SHP77 treated with DMSO at 0.1 percent for 48 hours (cell line): ENCODE measurements around the gene MXRA8.

Experiments used
- DNase-seq: peaks from one replicate; lab custom pipeline; 2025; lab: John Stamatoyannopoulos, UW

The MXRA8 gene

GRCh38 chr1:1349256-1350012, 8.9 kb downstream of the MXRA8 start, which contains the start of gene DVL1:
DVL1 (minus strand) TSS chr1:1349418; CDS start chr1:1349065, 353 bp downstream.
- DNase-seq = no peak

DNA sequence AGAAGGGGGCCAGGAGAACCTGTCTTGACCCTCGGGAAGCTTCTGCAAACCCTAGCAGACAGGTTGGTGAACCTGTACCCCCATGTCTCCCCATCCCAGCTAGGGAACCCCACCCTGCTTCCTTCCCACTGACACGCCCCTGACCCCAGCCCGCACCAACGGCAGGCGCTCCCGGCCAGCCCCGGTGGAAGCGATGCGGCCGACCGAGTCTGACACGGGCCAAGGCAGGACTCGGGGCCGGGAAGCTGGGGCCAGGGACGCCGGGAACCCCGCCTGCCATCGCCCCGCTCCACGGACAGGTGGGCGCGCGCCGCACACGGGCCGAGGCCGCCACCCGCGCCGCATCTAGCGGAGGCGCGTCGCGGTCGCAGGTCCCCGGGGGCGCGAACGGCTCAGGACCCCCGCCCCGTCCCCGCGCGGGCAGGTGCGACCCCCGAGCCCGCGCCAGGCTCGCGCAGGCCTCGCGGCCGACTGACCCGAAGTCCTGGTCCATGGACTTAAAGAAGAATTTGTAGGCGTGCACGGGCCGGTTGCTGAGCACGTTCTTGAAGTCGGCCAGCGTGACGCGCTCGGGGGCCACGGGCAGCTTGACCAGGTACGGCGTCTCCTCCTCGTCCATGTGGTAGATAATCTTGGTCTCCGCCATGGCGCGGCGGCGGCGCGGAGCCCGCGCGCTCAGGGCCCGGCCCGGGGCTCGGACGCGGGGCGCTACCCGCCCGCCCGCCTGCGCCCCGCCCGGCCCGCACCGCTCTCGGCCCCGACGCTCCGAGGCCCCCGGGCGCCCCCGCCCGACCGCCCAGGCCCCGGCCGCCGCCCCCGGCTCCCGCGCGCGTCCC, 9.7 kb downstream of the MXRA8 start:
- DNase-seq = no peak

DNA sequence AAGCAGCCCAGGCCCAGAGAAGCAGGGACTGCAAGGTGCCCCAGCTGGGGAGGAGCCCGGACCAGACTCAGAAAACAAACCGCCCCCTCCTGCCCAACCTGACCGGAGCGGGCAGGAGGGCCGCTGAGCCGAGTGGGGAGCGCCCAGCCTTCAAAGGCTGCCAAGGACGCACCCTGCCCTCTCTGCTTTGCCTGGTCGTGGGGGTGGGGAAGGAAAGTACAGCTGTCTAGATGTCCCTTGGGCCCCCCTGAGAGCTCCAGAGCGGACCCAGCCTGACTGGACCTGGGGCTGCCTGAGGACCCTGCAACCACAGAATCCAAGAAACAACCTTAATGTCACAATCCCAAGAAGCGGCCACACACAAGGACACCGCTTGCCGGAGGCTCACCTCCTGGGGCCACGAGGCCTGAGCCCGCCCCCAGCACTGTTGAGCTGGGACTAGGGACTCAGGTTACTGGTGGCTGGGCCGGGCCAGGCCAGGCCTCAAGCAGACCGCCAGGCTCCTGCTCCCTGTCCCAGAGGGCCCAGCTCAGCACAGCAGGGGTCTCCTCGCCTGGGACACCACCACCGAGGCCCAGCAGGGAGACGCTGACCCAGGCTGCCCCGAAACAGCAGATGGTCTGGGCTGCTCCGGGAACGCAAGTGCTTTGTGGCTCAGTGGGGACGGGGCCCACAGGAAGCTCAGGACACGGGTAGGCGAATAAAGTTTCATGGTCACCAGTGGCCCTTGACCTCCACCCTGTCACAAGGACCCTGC, 10.5 kb downstream of the MXRA8 start:
- DNase-seq = no peak

- DNase-seq = no peak
These were observed 11.2 kb downstream of the MXRA8 start for GRCh38 chr1:1347026-1347595.

DNA sequence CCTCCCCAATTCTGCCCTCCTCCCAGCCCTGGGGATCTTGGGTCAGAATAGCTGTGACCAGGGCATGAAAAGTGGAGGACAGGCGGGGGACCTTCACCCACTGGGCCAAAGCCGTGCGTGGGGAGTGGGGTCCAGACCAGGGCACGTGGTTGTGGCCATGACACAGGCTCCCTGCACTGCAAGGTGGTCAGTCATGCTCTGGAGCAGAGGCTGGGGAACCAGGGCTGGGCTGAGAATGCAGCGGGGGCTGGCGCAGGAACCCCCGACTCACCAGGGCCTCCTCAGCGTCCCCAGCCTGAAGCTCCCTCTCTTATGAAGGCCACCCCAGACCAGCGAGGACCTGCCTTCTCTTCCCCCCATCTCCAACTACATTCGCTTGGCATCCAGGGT, 11.9 kb downstream of the MXRA8 start:
- DNase-seq = no peak

- DNase-seq = no peak
These were observed 12.4 kb downstream of the MXRA8 start for GRCh38 chr1:1345860-1346500.

DNA sequence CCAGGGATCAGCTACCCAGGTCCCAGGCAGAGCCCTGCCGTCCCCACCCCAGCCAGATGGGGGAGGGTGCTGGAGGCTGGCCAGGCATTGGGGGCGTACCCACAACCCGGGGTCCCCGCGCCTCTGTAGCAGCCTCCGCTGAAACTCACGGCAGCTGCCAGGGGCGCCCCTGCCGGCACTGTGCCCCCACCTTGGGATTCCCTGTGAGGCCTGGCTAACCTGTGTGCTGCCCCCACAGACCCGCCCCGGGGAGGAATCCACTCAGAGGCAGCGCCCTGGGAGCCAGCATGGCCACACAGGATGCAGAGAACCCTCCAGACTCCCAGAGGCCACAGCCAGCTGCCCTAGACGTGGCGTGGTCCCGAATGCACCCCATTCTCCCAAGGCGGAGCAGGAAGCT, 13.0 kb downstream of the MXRA8 start:
- no peak for DNase-seq

- no peak for DNase-seq
These were observed 13.5 kb downstream of the MXRA8 start for GRCh38 chr1:1344655-1345361.

- DNase-seq = no peak
These were observed 14.4 kb downstream of the MXRA8 start for GRCh38 chr1:1343811-1344421.

DNA sequence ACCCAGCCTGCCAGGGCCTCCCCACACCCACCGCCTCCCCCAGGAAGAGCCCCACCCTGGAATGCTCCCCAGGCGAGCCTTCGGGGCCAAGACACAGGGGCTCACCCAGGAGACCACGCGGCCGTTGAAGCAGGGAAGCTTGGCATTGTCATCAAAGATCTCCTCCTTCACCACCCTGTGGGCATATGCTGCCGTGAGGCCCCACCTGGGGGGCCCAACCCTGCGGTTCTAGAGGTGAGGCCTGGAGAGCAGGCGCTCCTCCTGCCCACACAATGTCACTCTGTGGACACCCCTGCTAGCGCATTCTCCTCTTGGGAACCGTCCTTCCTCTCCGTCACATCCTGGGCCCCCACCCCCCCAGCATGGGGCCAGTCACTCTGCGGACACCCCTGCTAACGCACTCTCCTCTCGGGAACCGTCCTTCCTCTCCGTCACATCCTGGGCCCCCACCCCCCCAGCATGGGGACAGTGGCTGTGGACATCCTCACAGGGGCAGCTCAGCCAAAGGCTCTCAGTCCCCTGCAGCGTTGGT, 15.7 kb downstream of the MXRA8 start:
- DNase-seq = no peak

GRCh38 chr1:1342061-1342562, 16.2 kb downstream of the MXRA8 start:
- no peak for DNase-seq

GRCh38 chr1:1341549-1342021, 16.8 kb downstream of the MXRA8 start:
- DNase-seq = no peak

DNA sequence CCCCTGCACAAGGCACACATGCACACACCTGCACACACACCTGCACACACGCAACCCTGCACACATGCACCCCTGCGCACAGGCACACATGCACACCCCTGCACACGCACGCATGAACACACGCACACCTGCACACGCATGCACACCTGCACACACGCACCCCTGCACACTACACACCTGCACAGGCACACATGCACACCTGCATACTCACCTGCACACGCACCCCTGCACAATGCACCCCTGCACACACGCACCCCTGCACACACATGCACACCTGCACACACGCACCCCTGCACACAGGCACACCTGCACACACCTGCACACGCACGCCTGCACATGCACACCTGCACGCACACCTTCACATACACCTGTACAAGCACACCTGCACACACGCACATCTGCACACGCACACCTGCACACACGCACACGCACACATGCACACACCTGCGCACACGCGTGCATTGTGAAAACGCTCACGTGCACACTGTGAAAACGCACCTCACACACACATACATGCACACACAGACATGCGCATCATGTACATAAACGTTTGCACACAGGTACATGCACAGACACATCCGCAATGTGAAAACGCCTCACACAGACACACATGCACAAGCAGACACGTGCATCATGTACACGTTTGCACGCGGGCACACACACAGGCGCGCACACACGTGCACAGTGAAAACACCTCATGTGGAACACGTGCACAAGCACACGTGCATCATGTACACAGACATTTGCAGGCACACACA, 17.4 kb downstream of the MXRA8 start:
- DNase-seq = no peak

GRCh38 chr1:1340185-1340584, 18.2 kb downstream of the MXRA8 start:
- no peak for DNase-seq

- DNase-seq = no peak
These were observed 20.1 kb downstream of the MXRA8 start for GRCh38 chr1:1338278-1338677.

DNA sequence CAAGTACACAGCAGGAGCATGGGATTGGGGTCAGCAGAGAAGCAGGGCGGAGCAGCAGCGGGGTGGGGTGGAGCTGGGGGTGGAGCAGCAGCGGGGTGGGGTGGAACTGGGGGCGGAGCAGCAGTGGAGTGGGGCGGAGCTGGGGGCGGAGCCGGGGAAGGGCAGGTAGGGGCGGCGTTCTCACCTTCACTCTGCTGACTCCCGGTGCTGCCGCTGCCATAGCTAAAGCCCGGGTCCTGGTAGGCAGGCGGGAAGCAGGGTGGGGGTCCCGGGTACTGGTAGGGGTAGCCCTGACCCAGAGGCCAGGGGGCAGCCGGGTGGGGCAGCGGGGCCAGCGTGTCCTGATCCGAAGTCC, 20.6 kb downstream of the MXRA8 start:
- DNase-seq = no peak

DNA sequence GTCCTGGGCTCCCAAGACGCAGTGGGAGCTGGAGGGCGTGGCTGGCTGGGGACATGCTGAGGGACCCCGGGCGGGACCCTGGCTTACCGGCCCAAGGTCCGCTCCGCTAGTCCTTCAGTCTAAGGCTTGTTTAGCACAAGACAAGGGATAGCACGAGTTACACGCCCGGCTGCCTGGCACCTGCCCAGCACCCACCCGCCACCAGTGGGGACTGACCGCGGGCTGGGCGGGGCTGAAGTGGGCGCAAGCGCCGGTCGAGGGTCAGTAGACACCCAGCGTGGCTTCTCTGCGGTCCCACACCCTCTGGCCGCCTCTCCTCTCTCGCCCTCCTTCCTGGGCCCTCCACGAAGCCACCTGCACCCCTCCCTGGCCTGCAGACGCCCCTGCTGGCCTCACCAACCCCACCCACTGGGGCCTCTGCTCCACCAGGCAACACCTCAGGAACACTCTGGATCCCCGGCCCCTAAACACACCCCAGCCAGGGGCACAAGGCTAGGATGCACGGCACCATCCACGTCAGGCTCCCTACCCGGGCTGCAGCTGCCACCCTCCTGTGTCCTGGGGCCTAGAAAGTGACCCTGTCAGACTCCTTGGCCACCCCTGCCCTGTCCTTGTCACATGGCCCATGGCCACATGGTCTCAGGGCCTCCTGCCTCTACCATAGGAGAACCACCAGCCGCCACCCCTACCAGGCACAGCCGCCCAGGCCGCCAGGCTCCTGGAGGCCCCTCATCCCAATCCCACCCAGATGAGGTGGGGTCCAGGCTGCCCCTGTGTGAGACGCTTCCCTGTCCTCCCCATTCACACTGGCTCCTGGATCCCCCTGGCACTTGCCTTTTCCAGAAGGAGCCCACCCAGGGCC, 21.2 kb downstream of the MXRA8 start:
- no peak for DNase-seq

DNA sequence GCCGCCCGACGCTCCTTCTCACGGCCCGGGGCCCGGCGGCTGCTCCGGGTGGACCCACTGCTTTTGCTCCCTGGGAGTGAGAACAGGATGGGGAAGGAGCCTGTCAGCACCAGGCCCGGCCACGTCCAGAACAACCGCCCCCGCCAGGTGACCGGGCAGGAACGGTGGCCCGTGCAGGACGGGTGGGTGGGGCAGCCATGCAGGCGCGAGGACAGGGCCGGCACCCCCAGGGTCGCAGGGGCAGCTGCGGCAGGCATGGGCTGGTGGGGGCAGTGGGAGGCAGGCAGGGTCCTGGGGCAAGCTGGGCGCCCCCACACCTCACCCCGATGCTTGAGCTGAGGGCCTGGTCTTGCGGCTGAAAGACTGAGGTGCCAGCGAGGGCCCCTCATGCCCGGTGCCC, 21.9 kb downstream of the MXRA8 start:
- no peak for DNase-seq
